ENCODE measurements around the gene CAMK2A. TPM values are rescaled to one million over a fixed set of nuclear protein-coding genes. Genes with fewer than 3 reads are reported as not detected.

CAMK2A gene
- total RNA-seq, 1 donor from 2014 or later, result not detected

- TF ChIP-seq CTCF (conservative IDR thresholded peaks at IDR 0.05; ENCODE audit: low read depth, low read length), result no peak
- no peak for DNase-seq (ENCODE audit: low read depth)
- H3K4me3 ChIP-seq (ENCODE audit: low read depth, low read length), result no peak overlapping the region
Observed at GRCh38 chr5:150209099-150209635, 80.4 kb downstream of the CAMK2A start.

- H3K4me3 ChIP-seq (ENCODE audit: low read depth, low read length), result no peak overlapping the region
- DNase-seq (ENCODE audit: low read depth), result no peak
- TF ChIP-seq CTCF (conservative IDR thresholded peaks at IDR 0.05; ENCODE audit: low read depth, low read length), result no peak
Observed at GRCh38 chr5:150208187-150209098, 81.1 kb downstream of the CAMK2A start.

- TF ChIP-seq CTCF (conservative IDR thresholded peaks at IDR 0.05; ENCODE audit: low read depth, low read length), result no peak
- DNase-seq (ENCODE audit: low read depth), result no peak
- no peak overlapping the region for H3K4me3 ChIP-seq (ENCODE audit: low read depth, low read length)
Observed at GRCh38 chr5:150206779-150207115, 82.8 kb downstream of the CAMK2A start.

GRCh38 chr5:150206098-150206778 lies 83.3 kb downstream of the CAMK2A start:
- no peak overlapping the region for H3K4me3 ChIP-seq (ENCODE audit: low read depth, low read length)
- no peak for DNase-seq (ENCODE audit: low read depth)
- TF ChIP-seq CTCF (conservative IDR thresholded peaks at IDR 0.05; ENCODE audit: low read depth, low read length), result no peak

- no peak overlapping the region for H3K4me3 ChIP-seq (ENCODE audit: low read depth, low read length)
- TF ChIP-seq CTCF (conservative IDR thresholded peaks at IDR 0.05; ENCODE audit: low read depth, low read length), result no peak
- no peak for DNase-seq (ENCODE audit: low read depth)
Observed at GRCh38 chr5:150204590-150204960, 85.0 kb downstream of the CAMK2A start.

GRCh38 chr5:150203832-150204589 lies 85.6 kb downstream of the CAMK2A start:
- H3K4me3 ChIP-seq (ENCODE audit: low read depth, low read length), result no peak overlapping the region
- TF ChIP-seq CTCF (conservative IDR thresholded peaks at IDR 0.05; ENCODE audit: low read depth, low read length), result no peak
- DNase-seq (ENCODE audit: low read depth), result no peak

All from epithelial cell of proximal tubule (primary cell).